ENCODE data around the gene FOXL1.
A peak's percentile ranks its signal among the peaks of the same experiment; 100 is the strongest.
"Not testable (repeated sequence)": the region's sequence is repeated elsewhere in the genome, so short reads cannot be mapped to it uniquely, and the experiment has no call there.

The FOXL1 gene

GRCh38 chr16:86581458-86581857 is 3.1 kb downstream of the FOXL1 start:
- no peak for DNase-seq (ENCODE audit: low read depth)

- DNase-seq (ENCODE audit: low read depth), result no peak
Measured at GRCh38 chr16:86584071-86584685, 5.8 kb downstream of the FOXL1 start.

GRCh38 chr16:86584726-86585721 is 6.7 kb downstream of the FOXL1 start:
- no peak for DNase-seq (ENCODE audit: low read depth)

- no peak for DNase-seq (ENCODE audit: low read depth)
Measured at GRCh38 chr16:86585821-86586611, 7.7 kb downstream of the FOXL1 start.

- no peak for DNase-seq (ENCODE audit: low read depth)
Measured at GRCh38 chr16:86587487-86587886, 9.1 kb downstream of the FOXL1 start.

DNA sequence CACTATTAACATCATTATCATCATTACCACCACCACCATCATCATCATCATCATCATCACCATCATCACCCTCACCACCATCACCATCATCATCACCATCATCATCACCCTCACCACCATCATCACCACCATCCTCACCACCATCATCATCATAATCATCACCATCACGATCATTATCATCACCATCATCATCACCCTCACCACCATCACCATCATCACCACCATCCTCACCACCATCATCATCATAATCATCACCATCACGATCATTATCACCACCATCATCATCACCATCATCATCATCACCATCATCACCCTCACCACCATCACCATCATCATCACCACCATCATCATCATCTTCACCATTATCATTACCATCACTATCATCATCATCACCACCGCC is 9.6 kb downstream of the FOXL1 start:
- not testable (repeated sequence) for DNase-seq (ENCODE audit: low read depth)

DNA sequence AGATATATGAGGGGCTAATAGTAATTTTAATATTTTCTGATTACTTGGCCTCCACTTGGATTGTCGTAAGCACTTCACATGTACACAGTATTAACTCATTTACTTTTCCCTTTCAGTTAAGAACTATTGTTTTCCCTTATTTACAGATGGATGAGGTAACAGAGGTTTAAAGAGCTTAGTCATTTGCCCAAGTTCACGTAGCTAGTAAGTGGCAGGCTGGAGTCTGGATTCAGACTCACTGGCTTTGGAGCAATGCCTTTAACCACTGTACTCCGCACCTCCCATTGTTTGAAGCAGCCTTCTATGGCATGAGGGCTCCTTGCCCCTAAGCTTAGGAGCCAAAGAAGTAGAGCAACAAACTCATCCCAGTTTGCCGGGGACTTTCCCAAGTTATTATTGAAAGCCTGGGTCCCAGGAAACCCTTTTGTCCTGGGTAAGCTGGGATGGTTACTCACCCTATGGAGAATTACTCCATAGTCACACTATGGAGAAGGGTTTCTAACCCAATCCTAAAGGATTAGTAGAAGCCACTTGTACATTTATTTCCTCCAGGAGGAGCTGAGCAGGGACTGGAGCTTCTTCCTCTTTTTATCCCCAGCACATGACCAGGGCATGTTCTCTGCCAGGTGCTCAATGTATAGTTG is 12.3 kb downstream of the FOXL1 start:
- DNase-seq (ENCODE audit: low read depth), result peak; percentile 84

DNA sequence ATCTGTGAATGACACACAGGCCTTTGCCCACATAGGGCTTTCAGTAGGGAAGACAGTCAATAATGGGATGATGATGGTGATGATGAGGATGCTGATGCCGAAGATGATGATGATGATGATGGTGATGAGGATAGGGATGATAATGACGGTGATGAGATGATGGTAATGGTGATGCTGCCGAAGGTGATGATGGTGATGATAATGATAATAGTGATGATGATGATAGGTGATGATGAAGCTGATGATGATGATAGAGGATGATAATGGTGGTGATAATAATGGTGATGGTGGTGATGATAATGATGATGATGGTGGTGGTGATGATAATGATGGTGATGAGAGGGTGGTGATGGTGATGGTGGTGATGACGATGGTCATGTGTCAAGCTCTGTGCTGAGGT is 12.9 kb downstream of the FOXL1 start:
- DNase-seq (ENCODE audit: low read depth), result no peak

DNA sequence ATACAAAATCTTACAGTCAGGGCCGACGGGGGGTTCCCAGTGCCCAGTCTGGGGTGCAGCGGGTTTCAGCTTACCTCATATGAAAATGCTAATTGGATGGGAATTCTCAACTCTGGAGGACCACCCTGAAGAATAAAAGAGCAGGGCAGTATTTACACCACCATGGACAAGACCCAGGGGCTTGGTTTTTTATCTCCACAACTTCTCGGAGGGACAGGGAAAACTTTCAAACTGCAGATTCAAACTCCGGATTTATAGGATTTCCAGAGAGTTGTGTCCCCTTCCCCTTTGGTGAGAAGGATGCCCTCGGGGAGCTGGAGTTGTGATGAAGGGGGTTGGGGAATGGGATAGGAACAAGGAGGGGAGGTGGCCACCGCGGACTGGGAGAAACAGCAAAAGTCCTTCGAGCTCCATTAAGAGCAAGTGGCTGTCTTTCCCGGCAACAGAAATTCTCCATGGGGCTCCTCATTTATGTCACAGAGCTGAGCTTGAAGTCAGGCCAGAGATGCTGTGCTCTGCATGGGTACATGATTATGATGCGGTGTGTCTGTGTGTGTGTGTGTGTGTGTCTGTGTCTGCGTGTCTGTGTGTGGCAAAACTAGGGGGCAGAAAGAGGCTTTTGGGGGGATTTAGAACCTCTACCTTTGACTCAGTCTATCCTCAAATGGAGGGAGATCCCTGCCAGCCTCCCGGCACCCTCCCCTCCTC is 15.7 kb downstream of the FOXL1 start:
- DNase-seq (ENCODE audit: low read depth), result no peak

GRCh38 chr16:86594721-86595120 is 16.4 kb downstream of the FOXL1 start:
- DNase-seq (ENCODE audit: low read depth), result no peak

DNA sequence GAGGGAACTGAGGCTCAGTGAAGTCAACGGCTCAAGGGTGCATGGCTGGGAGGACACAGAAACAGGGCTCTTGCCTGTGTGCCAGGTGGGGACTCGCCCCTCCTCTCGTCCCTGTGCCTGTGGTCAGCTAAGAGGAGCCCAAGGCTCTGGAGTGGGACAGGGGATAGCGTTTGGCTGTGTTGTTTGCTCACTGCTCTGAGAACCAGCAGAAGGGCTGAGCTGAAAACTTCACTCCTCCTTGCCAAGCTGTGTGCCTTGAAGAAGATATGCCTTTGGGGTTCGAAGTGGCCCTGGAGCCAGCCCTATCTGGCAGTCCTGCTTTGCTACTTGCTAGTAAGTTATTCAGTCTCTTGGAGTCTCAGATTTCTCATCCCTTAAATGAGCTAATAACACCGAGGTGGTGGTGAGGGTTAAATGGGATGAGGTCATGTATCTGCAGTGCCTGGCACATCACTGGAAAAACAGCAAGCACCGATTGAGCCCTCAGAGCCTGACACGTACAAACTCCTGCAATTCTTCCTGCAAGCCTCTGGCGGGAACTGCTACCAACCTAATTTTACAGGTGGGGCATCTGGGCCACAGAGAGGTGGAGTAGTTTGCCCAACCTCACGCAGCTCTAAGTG is 17.7 kb downstream of the FOXL1 start:
- no peak for DNase-seq (ENCODE audit: low read depth)

GRCh38 chr16:86597126-86597879 is 19.0 kb downstream of the FOXL1 start:
- no peak for DNase-seq (ENCODE audit: low read depth)

GRCh38 chr16:86597880-86598606 is 19.7 kb downstream of the FOXL1 start:
- DNase-seq (ENCODE audit: low read depth), result no peak

DNA sequence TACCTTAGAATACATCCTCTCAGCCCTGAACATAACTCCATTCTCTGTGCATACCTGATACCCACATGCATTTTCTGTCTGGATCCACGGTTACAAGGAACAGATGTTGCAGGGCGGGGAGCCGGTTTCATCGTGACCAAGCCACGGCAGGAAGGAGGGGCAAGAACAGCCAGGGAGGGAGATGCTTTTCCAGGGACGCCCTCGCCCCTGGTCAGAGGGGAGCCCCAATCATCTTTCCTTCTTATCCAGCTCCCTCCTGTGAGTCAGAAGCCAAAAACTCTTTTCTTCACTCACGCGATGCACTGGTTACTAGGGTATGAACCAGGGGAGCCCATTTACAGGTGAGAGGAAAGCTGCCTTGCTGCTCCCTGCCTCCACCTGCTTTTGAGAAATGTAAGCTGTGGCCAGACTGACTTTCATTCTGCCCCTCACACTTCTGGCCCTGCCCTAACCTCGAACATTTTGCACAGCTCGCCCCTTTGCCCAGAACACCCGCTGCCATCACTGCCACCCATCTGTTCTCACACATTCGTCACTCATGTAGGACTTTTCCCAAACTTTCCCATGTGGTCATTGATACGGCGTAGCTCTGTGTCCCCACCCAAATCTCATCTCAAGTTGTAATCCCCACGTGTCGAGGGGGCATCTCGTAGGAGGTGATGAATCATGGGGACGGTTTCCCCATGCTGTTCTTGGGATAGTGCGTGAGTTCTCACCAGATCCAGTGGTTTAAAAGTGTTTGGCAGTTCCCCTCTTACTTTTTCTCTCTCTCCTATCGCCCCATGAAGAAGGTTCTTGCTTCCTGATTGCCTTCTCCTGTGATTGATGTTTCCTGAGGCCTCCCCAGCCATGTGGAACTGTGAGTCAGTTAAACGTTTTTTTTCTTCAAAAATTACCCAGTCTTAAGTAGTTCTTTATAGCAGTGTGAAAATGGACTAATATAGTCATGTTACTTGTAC is 20.5 kb downstream of the FOXL1 start:
- DNase-seq (ENCODE audit: low read depth), result no peak

DNA sequence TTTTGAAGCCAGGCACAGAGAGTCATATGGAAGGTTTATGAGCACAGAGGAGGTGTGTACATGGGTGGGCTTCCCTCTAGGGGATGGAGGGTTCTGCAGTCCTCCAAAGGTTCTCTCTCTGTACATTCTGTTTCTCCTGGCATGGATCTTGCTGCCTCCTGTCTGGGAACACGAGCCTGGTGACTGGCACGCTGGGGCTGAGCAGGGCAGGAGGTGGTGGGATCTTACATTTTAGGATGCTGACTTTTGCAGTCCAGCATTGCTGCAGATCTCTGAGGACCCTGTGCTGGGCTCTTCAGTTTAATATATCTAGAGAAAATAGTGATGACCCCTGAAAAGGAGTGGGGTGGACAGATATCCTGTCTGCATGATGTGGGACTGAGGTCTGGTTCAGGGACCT is 23.0 kb downstream of the FOXL1 start:
- no peak for DNase-seq (ENCODE audit: low read depth)

DNA sequence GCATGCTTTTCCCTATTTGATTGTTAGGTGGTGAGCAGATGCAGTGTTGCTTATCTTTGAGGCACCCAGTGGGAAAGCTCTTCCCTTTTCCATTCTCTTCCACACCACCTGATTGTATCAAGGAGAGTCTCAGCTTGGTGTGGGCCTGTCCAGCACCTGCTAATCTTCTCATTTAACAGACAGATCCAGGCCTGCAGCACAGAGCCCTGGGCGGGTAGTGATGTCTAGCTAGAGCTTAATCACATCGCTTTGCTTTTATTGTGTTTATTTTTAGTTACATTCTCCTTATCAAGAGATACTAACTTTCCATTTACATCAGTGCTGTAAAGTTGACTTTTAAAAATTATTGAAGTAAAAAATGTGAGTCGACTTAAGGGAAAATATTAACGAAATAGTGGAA is 24.2 kb downstream of the FOXL1 start:
- no peak for DNase-seq (ENCODE audit: low read depth)

DNA sequence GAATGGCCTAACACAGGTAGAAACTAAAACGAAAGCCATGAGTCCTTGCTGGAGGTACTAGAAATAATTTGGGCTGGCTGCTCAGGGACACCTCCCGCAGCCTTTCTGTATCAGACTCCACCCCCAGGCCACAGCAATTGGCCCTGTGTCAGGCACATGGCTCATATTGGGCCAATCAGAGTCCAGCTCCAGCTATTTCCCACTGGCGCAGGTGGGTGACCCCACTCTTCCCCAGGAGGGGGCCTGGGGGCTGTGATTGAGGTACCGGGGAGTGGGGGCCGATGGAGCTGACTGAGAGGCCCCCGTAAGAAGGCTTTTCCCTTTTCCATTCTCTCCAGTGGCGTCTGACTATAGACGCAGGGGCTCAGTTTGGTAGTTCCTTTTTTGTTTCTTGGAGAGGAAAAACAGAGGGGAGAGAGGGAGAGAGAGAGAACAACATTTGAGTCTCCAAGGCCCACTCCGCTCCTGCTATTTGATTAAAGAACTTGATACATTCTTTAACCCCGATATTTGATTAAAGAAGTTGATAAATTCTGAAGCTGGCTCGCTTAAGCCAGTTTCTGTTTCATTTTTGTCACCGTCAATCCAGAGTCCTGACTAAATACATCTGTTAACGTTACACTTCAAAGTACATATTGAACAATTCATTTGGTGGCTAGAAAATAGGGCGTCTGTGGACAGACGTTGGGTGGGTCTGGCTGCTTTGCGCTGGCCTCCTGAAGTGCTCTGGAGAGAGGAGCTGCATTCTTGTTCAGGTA is 26.3 kb downstream of the FOXL1 start:
- DNase-seq (ENCODE audit: low read depth), result no peak

DNA sequence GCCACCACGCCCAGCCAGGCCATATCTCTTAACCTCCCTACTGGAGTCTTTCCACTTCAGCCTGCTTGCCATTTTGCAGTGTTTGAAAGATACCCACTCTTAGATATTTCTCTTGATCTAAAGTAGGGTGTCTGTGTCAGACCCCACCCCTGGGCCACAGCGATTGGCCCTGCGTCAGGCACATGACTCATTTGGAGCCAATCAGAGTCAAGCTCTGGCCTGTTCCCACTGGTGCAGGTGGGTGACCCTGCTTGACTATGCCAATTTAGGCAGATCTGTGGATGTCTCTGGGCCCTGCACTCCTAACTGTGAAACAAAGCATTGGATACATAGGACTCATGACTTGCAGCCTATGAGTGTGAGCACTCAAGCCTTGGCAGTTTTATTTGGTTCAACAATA is 27.6 kb downstream of the FOXL1 start:
- DNase-seq (ENCODE audit: low read depth), result no peak

Data from non-pigmented ciliary epithelial cell (primary cell).